Lower leg skin (tissue), 3 donors: ENCODE results near the gene P2RX5.

Experiments
- POLR2A ChIP-seq, 2 donors: fragments of 450-650 bp; IDR thresholded peaks; one replicate each; pipeline ENCODE4 v1.6.1; 2016 to 2017; ENCODE audit warnings: antibody characterized with exemption in 2 of 2, mild to moderate bottlenecking in 1 of 2, moderate library complexity in 1 of 2
- TF ChIP-seq, protein P1 (sequence below), 3 donors: fragments of 450-650 bp; IDR thresholded peaks; one replicate each; pipeline ENCODE4 v1.5.1; 2016; ENCODE audit warnings: antibody characterized with exemption in 3 of 3, mild to moderate bottlenecking in 3 of 3, moderate library complexity in 2 of 3

DNA sequence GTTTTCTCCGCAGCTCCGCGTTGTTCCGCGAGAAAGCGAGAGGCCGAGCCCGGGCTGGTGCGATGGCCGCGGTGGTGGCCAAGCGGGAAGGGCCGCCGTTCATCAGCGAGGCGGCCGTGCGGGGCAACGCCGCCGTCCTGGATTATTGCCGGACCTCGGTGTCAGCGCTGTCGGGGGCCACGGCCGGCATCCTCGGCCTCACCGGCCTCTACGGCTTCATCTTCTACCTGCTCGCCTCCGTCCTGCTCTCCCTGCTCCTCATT lies 26.9 kb downstream of the P2RX5 start:
- no peak for TF ChIP-seq POLR2A (IDR thresholded peaks at IDR 0.05)
- TF ChIP-seq, protein P1, sequence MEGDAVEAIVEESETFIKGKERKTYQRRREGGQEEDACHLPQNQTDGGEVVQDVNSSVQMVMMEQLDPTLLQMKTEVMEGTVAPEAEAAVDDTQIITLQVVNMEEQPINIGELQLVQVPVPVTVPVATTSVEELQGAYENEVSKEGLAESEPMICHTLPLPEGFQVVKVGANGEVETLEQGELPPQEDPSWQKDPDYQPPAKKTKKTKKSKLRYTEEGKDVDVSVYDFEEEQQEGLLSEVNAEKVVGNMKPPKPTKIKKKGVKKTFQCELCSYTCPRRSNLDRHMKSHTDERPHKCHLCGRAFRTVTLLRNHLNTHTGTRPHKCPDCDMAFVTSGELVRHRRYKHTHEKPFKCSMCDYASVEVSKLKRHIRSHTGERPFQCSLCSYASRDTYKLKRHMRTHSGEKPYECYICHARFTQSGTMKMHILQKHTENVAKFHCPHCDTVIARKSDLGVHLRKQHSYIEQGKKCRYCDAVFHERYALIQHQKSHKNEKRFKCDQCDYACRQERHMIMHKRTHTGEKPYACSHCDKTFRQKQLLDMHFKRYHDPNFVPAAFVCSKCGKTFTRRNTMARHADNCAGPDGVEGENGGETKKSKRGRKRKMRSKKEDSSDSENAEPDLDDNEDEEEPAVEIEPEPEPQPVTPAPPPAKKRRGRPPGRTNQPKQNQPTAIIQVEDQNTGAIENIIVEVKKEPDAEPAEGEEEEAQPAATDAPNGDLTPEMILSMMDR (IDR thresholded peaks at IDR 0.05), result no peak
